ENCODE results near the gene KLC1. TPM values are rescaled to one million over a fixed set of nuclear protein-coding genes. Genes with fewer than 3 reads are reported as not detected.

The KLC1 gene
- total RNA-seq, 1 donor from 2014 or later = 178 TPM

- no peaks in the 10 kb centered on the region for H3K27me3 Mint-ChIP-seq
- peak overlapping the region; percentile 94 for H3K27ac Mint-ChIP-seq
- H3K4me1 Mint-ChIP-seq (ENCODE audit: low read depth) = peaks cover 13% of the 10 kb centered on the region
- no peaks in the 10 kb centered on the region for H3K9me3 Mint-ChIP-seq (ENCODE audit: low read depth)
- TF ChIP-seq CTCF (IDR thresholded peaks at IDR 0.05; ENCODE audit: unreplicated experiment) = no peak
- DNase-seq (ENCODE audit: low spot score, unreplicated experiment) = no peak
- H3K4me3 Mint-ChIP-seq (ENCODE audit: low read depth) = no peak overlapping the region
- peaks cover 1% of the 10 kb centered on the region for H3K36me3 Mint-ChIP-seq (ENCODE audit: insufficient read depth)
Measured at GRCh38 chr14:103594265-103594664, 34.7 kb upstream of the KLC1 start.

- no peaks in the 10 kb centered on the region for H3K9me3 Mint-ChIP-seq (ENCODE audit: low read depth)
- DNase-seq (ENCODE audit: low spot score, unreplicated experiment) = no peak
- no peaks in the 10 kb centered on the region for H3K36me3 Mint-ChIP-seq (ENCODE audit: insufficient read depth)
- H3K4me1 Mint-ChIP-seq (ENCODE audit: low read depth) = peaks cover 13% of the 10 kb centered on the region
- H3K4me3 Mint-ChIP-seq (ENCODE audit: low read depth) = no peak overlapping the region
- no peak for TF ChIP-seq CTCF (IDR thresholded peaks at IDR 0.05; ENCODE audit: unreplicated experiment)
- H3K27ac Mint-ChIP-seq = no peak overlapping the region
- no peaks in the 10 kb centered on the region for H3K27me3 Mint-ChIP-seq
Measured at GRCh38 chr14:103597623-103598377, 31.2 kb upstream of the KLC1 start.

GRCh38 chr14:103600503-103600902, 28.5 kb upstream of the KLC1 start:
- Mint-ChIP-seq H3K4me3 (ENCODE audit: low read depth) (no peak overlapping the region), H3K9me3 (ENCODE audit: low read depth) (no peaks in the 10 kb centered on the region), H3K36me3 (ENCODE audit: insufficient read depth) (no peaks in the 10 kb centered on the region), H3K4me1 (ENCODE audit: low read depth) (peaks cover 1% of the 10 kb centered on the region), H3K27me3 (no peaks in the 10 kb centered on the region), H3K27ac (no peak overlapping the region)
- DNase-seq (ENCODE audit: low spot score, unreplicated experiment) = no peak
- no peak for TF ChIP-seq CTCF (IDR thresholded peaks at IDR 0.05; ENCODE audit: unreplicated experiment)

GRCh38 chr14:103604620-103605019, 24.4 kb upstream of the KLC1 start:
- Mint-ChIP-seq H3K27me3 (peaks cover 21% of the 10 kb centered on the region), H3K4me1 (ENCODE audit: low read depth) (no peaks in the 10 kb centered on the region), H3K36me3 (ENCODE audit: insufficient read depth) (no peaks in the 10 kb centered on the region), H3K4me3 (ENCODE audit: low read depth) (no peak overlapping the region), H3K9me3 (ENCODE audit: low read depth) (no peaks in the 10 kb centered on the region), H3K27ac (peak overlapping the region; percentile 73)
- no peak for DNase-seq (ENCODE audit: low spot score, unreplicated experiment)
- no peak for TF ChIP-seq CTCF (IDR thresholded peaks at IDR 0.05; ENCODE audit: unreplicated experiment)

GRCh38 chr14:103606963-103607668, 21.9 kb upstream of the KLC1 start:
- peaks cover 7% of the 10 kb centered on the region for H3K9me3 Mint-ChIP-seq (ENCODE audit: low read depth)
- peaks cover 21% of the 10 kb centered on the region for H3K27me3 Mint-ChIP-seq
- no peaks in the 10 kb centered on the region for H3K4me1 Mint-ChIP-seq (ENCODE audit: low read depth)
- no peak for TF ChIP-seq CTCF (IDR thresholded peaks at IDR 0.05; ENCODE audit: unreplicated experiment)
- no peak overlapping the region for H3K4me3 Mint-ChIP-seq (ENCODE audit: low read depth)
- no peak overlapping the region for H3K27ac Mint-ChIP-seq
- no peak for DNase-seq (ENCODE audit: low spot score, unreplicated experiment)
- peaks cover 7% of the 10 kb centered on the region for H3K36me3 Mint-ChIP-seq (ENCODE audit: insufficient read depth)

All from progenitor cell of endocrine pancreas (in vitro differentiated cells).